ENCODE data around the gene SLIT3. TPM values are rescaled to one million over a fixed set of nuclear protein-coding genes. Genes with fewer than 3 reads are reported as not detected.

Gene SLIT3
- total and polyA plus RNA-seq, 9 of the 15 experiments (the other 6 are each of a cell fraction or from before 2014, with no cell fraction given), result 0.01 to 0.04 TPM; not detected in 7

DNA sequence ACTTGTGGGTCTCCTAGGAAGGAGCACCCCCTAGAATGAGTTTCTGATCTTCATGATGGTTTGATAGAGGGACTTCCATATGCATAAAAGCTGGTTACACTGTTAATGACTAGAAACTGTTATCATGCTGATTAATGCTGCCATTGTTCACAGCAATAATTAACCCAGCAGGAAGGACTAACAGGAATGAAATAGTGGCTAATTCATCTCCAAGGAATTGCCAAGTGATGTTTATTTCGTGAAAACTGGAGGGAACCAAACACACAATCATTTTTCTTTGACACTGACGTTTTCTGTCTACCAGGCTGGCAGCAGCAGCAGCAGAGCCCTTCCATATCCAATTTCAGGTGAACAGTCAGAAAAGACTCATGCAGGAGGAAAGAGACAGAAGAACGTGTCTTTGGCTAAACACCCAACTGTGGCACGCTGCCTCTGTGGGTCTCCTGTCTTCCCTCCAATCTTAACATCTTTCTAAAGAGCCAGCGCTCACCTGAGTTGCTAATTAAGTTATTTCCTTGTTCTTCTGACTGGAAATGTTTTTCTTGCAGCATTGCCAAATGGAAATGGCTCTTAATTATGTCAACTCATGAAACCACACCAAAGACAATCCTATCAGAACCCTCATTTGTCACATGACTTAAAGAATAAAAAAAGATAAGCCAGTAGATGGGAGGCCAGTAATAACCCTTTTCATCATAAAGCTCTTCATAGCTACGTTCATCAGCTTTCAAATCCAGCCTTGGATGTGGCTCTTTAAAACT is 181.5 kb downstream of the SLIT3 start:
- Histone ChIP-seq H3K4me1 (replicated peaks in 1 of 2; ENCODE audit: control insufficient read depth in 2 of 2, insufficient read depth in 2 of 2, low read length in 2 of 2) (no peaks in the 10 kb centered on the region), H3K9ac (ENCODE audit: insufficient read depth in 1 of 2, low read depth in 2 of 2, low read length in 2 of 2) (no peak overlapping the region), H3K27me3 (ENCODE audit: control insufficient read depth in 2 of 2, insufficient read depth in 2 of 2, low read length in 2 of 2) (no peaks in the 10 kb centered on the region), H2AFZ (ENCODE audit: low read depth, low read length) (no peak overlapping the region), H3K27ac (ENCODE audit: extremely low read depth, low read depth, low read length) (no peak overlapping the region), H4K20me1 (replicated peaks; ENCODE audit: control insufficient read depth, insufficient read depth, low read length) (no peaks in the 10 kb centered on the region), H3K36me3 (ENCODE audit: control insufficient read depth, insufficient read depth, low read length) (no peaks in the 10 kb centered on the region), H3K9me3 (replicated peaks; ENCODE audit: control insufficient read depth, insufficient read depth, low read depth, low read length) (no peaks in the 10 kb centered on the region), H3K9me1 (ENCODE audit: control insufficient read depth, insufficient read depth, low read length) (no peaks in the 10 kb centered on the region), H3K4me3 (no peak overlapping the region), H3K79me2 (ENCODE audit: control insufficient read depth, insufficient read depth, low read length) (no peaks in the 10 kb centered on the region), H3K4me2 (ENCODE audit: insufficient read depth, low read length) (no peak overlapping the region)
- ChIA-PET POLR2A (no interaction called here), CTCF (ENCODE audit: low intra/inter-chr PET ratio) (no interaction called here)
- no peak for ATAC-seq
- intact Hi-C loops (cut with micrococcal nuclease) (no loop called here), in situ Hi-C loops (cut with MboI) (no loop called here)
- no peak for FAIRE-seq
- 2% methylated on average over 6 of the region's 6 CpGs for WGBS (ENCODE audit: insufficient coverage, low coverage, missing lambda C conversion rate)
- DNase-seq (ENCODE audit: extremely low read depth in 1 of 4, low spot score in 3 of 4), result no peak
- TF ChIP-seq, protein P1, sequence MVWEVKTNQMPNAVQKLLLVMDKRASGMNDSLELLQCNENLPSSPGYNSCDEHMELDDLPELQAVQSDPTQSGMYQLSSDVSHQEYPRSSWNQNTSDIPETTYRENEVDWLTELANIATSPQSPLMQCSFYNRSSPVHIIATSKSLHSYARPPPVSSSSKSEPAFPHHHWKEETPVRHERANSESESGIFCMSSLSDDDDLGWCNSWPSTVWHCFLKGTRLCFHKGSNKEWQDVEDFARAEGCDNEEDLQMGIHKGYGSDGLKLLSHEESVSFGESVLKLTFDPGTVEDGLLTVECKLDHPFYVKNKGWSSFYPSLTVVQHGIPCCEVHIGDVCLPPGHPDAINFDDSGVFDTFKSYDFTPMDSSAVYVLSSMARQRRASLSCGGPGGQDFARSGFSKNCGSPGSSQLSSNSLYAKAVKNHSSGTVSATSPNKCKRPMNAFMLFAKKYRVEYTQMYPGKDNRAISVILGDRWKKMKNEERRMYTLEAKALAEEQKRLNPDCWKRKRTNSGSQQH (CRISPR knock-in tag; IDR thresholded peaks at IDR 0.05), result no peak
- TF ChIP-seq, protein P2, sequence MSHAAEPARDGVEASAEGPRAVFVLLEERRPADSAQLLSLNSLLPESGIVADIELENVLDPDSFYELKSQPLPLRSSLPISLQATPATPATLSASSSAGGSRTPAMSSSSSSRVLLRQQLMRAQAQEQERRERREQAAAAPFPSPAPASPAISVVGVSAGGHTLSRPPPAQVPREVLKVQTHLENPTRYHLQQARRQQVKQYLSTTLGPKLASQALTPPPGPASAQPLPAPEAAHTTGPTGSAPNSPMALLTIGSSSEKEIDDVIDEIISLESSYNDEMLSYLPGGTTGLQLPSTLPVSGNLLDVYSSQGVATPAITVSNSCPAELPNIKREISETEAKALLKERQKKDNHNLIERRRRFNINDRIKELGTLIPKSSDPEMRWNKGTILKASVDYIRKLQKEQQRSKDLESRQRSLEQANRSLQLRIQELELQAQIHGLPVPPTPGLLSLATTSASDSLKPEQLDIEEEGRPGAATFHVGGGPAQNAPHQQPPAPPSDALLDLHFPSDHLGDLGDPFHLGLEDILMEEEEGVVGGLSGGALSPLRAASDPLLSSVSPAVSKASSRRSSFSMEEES (CRISPR knock-in tag; IDR thresholded peaks at IDR 0.05), result 0 out of 2 replicates have a peak, but pooled peaks have one; percentile 12
- BruUV-seq (replicated peaks), result no TSS peak
